Measurements from ENCODE around the gene COL4A3.

Gene COL4A3

GRCh38 chr2:227179988-227180685 is 15.7 kb downstream of the COL4A3 start:
- Histone ChIP-seq H3K36me3 (ENCODE audit: control insufficient read depth, insufficient read depth, low read length) (peaks cover 1% of the 10 kb centered on the region; the same call in 1 of the 2 replicates), H3K27me3 (replicated peaks; ENCODE audit: control insufficient read depth, insufficient read depth, low read length) (no peaks in the 10 kb centered on the region), H3K4me3 (replicated peaks; ENCODE audit: low read depth, low read length) (no peak overlapping the region)
- no peak for TF ChIP-seq CTCF (IDR thresholded peaks at IDR 0.05; ENCODE audit: insufficient read depth, low read length, poor library complexity, severe bottlenecking)
- no peak for DNase-seq (ENCODE audit: extremely low read depth, insufficient read length)

- TF ChIP-seq CTCF (IDR thresholded peaks at IDR 0.05; ENCODE audit: insufficient read depth, low read length, poor library complexity, severe bottlenecking): no peak
- no peak overlapping the region for H3K4me3 ChIP-seq (replicated peaks; ENCODE audit: low read depth, low read length)
- DNase-seq (ENCODE audit: extremely low read depth, insufficient read length): no peak
- no peaks in the 10 kb centered on the region for H3K27me3 ChIP-seq (replicated peaks; ENCODE audit: control insufficient read depth, insufficient read depth, low read length)
- H3K36me3 ChIP-seq (ENCODE audit: control insufficient read depth, insufficient read depth, low read length): peaks cover 1% of the 10 kb centered on the region; the same call in 1 of the 2 replicates
Measured at GRCh38 chr2:227180770-227181169, 16.3 kb downstream of the COL4A3 start.

- Histone ChIP-seq H3K36me3 (ENCODE audit: control insufficient read depth, insufficient read depth, low read length) (no peaks in the 10 kb centered on the region), H3K4me3 (replicated peaks; ENCODE audit: low read depth, low read length) (no peak overlapping the region), H3K27me3 (replicated peaks; ENCODE audit: control insufficient read depth, insufficient read depth, low read length) (no peaks in the 10 kb centered on the region)
- no peak for TF ChIP-seq CTCF (IDR thresholded peaks at IDR 0.05; ENCODE audit: insufficient read depth, low read length, poor library complexity, severe bottlenecking)
- no peak for DNase-seq (ENCODE audit: extremely low read depth, insufficient read length)
Measured at GRCh38 chr2:227182765-227183164, 18.3 kb downstream of the COL4A3 start.

GRCh38 chr2:227183657-227184367 is 19.4 kb downstream of the COL4A3 start:
- Histone ChIP-seq H3K4me3 (replicated peaks; ENCODE audit: low read depth, low read length) (no peak overlapping the region), H3K27me3 (replicated peaks; ENCODE audit: control insufficient read depth, insufficient read depth, low read length) (no peaks in the 10 kb centered on the region), H3K36me3 (ENCODE audit: control insufficient read depth, insufficient read depth, low read length) (no peaks in the 10 kb centered on the region)
- DNase-seq (ENCODE audit: extremely low read depth, insufficient read length): no peak
- TF ChIP-seq CTCF (IDR thresholded peaks at IDR 0.05; ENCODE audit: insufficient read depth, low read length, poor library complexity, severe bottlenecking): no peak

- DNase-seq (ENCODE audit: extremely low read depth, insufficient read length): no peak
- no peak overlapping the region for H3K4me3 ChIP-seq (replicated peaks; ENCODE audit: low read depth, low read length)
- no peaks in the 10 kb centered on the region for H3K27me3 ChIP-seq (replicated peaks; ENCODE audit: control insufficient read depth, insufficient read depth, low read length)
- H3K36me3 ChIP-seq (ENCODE audit: control insufficient read depth, insufficient read depth, low read length): no peaks in the 10 kb centered on the region
- no peak for TF ChIP-seq CTCF (IDR thresholded peaks at IDR 0.05; ENCODE audit: insufficient read depth, low read length, poor library complexity, severe bottlenecking)
Measured at GRCh38 chr2:227185615-227186232, 21.3 kb downstream of the COL4A3 start.
